GM13976 (cell line): ENCODE measurements around the gene MEF2A.
"Not testable (repeated sequence)": the region's sequence is repeated elsewhere in the genome, so short reads cannot be mapped to it uniquely, and the experiment has no call there.

ENCODE experiments used
- DNase-seq: peaks from one replicate; pipeline ENCODE4 v3.0.0; 2012; ENCODE audit warnings: low spot score
- in situ Hi-C: fragments of 300-500 bp; cut with MboI; formaldehyde crosslinking; loops from one replicate; pipeline ENCODE4 v1.12.0; 2022; ENCODE audit warnings: low sequenced_read_pairs, mixed read lengths, inconsistent platforms; ENCODE audit not compliant: unreplicated experiment
- TF ChIP-seq, protein P1 (sequence below): IDR thresholded peaks from 2 replicates; pipeline ENCODE4 v1.5.1; 2012; ENCODE audit warnings: borderline replicate concordance, mild to moderate bottlenecking; ENCODE audit not compliant: insufficient read depth; ENCODE audit errors: extremely low read depth, missing control alignments, control extremely low read depth

MEF2A gene

DNA sequence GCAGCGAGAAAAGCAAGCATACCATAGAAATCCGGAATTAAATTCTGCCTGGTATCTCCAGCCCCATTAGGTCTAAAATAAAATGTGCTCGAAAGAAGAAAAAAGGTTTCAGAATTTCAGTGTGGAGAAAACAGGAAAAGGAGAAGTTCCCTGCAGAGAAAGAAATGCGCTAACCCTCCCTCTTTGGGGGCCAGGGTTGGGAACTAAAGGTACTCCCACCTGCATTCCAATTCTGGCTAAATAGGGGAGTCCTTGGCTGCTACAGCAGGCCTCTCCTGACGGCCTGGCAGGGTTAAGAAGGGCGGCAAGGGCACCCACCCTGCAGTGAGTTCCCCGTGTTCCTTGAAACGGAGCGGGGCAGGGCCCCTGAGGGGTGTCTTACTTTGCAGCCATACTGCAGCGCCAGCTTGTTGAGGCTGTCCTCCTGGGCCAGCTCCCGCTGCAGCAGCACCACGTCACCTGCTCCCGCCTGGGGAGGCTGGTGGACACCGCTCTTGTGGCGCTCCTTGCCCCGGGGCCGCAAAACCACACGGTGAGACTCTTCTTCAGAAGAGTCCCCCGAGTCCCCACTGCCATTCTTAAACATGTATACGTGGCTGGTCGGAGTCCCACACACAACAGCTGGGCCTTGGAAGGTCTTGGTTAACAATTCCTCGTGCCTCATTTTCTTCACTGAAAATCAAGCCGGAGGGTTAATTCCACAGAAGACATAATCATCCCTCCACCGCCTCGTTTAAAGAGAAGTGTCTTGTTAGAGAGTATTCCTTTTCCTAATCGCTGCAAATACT is 165.7 kb downstream of the MEF2A start:
- TF ChIP-seq, protein P1, sequence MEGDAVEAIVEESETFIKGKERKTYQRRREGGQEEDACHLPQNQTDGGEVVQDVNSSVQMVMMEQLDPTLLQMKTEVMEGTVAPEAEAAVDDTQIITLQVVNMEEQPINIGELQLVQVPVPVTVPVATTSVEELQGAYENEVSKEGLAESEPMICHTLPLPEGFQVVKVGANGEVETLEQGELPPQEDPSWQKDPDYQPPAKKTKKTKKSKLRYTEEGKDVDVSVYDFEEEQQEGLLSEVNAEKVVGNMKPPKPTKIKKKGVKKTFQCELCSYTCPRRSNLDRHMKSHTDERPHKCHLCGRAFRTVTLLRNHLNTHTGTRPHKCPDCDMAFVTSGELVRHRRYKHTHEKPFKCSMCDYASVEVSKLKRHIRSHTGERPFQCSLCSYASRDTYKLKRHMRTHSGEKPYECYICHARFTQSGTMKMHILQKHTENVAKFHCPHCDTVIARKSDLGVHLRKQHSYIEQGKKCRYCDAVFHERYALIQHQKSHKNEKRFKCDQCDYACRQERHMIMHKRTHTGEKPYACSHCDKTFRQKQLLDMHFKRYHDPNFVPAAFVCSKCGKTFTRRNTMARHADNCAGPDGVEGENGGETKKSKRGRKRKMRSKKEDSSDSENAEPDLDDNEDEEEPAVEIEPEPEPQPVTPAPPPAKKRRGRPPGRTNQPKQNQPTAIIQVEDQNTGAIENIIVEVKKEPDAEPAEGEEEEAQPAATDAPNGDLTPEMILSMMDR: no peak
- DNase-seq: no peak
- in situ Hi-C loops: no loop called here

DNA sequence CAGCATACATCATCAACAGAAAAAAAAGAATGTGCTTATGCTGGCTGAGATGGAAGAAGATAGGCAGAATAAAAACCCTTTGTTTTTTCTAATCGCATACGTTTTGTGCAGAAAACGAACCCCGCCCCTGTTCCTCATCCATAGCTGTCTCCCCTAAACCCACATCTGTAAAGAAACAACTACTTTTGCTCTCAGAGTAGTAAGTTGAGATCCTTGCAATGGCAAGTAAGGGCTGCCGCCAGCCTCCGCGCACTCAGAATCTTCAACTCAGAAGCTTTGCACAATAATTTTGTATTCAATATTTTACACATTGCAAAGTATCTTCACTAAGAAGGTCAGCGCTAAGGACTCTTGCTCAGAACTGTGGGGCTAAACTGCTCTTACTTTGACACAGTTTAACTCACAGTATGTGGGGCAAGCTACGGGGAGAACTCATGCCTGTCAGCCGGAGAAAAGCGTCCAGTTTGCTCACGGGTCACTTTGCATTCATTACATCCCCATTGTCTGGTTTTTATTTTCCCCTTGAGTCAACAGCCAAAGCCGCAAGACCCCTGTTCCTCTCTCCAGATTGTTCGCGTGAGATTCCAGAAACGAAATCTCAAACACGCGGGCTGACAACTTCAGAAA is 166.5 kb downstream of the MEF2A start:
- in situ Hi-C loops: no loop called here
- TF ChIP-seq, protein P1: no peak
- DNase-seq: no peak

DNA sequence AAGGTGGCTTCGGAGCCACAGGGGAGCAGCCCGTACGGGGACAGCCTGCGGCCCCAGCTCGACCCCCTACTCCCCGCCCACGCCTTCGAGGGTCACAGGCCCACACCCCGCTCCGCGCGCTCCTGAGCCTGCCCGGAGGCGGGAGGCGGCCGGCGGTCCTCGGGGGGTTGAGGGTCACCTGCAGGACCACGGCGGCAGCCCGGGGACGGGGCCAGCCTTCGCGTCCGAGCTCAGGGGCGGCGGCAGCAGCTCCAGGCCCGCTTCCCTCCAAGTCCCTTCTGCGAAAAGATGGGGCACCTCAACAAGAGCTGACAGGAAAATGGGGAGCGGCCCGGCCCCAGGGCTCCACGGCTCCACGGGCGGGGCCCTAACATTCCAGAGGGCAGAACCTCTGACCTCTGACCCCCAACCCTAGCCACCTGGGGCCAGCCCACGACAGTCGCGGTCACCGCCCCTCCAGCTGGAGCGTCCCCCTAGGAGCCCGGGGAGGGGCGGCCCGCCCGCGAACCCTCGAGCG is 167.0 kb downstream of the MEF2A start:
- TF ChIP-seq, protein P1: no peak
- in situ Hi-C loops: no loop called here
- peak; percentile 47 for DNase-seq

DNA sequence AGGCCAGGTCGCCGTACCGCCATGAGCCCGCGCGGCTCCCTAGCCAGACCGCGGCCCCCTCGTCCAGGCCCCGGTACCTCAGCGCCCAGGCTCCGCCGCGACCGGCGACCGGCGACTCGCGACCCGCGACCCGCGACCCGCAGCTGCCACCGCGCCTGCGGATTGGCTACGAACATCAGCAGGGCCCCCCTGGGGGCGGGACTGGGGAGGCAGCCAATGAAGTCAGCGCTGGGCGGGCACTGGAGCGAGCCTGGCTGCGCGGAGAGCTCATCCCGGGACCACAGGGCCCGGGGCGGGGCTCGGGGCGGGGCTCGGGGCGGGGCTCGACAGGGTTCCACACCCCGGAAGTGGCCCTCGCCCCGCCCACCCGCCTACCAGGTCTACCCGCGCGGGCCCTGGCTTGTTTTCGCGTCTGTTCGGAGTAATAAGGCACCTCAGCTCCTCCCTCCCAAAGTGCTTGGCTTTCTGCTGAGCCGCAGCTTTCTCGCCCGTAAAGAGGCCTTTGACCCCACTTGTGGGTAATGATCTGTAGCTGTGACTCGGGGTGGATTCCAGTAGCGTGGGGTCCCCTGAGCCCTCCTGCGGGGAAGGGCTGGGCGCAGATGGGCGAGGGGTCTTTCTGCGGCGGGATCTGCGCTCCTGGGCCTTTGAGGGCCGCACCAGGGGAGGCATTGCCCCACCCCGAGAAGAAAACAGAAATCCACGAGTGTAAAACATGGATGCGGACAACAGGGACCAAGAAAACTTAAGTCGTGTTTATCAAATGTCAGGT is 167.7 kb downstream of the MEF2A start, which contains the start of gene LYSMD4:
TSS of gene LYSMD4 (minus strand) at position 170 of the 772 bp plus-strand sequence. CDS start 1,438 bp downstream, outside the sequence.
- in situ Hi-C loops: no loop called here
- TF ChIP-seq, protein P1: no peak
- DNase-seq: peak; percentile 99

DNA sequence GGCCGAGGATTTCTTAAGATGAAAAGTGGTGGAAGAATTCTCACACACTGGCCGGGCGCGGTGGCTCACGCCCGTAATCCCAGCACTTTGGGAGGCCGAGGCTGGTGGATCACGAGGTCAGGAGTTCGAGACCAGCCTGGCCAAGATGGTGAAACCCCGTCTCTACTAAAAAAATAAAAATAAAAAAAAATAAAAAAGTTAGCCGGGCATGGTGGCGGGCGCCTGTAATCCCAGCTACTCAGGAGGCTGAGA is 168.2 kb downstream of the MEF2A start:
- DNase-seq, in situ Hi-C loops: not testable (repeated sequence)

DNA sequence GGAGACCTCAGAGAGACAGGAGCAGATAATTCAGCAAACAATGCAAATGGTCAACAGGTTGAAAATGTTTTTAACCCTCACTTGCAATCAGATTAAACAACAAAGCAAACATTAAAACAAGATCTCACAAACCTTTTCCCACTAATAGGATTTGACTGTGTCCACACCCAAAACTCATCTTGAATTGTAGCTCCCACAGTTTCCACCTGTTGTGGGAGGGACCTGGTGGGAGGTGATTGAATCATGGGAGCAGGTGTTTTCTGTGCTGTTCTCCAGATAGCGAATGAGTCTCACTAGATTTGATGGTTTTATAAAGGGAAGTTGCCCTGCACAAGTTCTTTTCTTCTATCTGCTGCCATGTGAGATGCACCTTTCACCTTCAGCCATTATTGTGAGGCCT is 168.8 kb downstream of the MEF2A start:
- no peak for DNase-seq
- in situ Hi-C loops: no loop called here
- TF ChIP-seq, protein P1: no peak

DNA sequence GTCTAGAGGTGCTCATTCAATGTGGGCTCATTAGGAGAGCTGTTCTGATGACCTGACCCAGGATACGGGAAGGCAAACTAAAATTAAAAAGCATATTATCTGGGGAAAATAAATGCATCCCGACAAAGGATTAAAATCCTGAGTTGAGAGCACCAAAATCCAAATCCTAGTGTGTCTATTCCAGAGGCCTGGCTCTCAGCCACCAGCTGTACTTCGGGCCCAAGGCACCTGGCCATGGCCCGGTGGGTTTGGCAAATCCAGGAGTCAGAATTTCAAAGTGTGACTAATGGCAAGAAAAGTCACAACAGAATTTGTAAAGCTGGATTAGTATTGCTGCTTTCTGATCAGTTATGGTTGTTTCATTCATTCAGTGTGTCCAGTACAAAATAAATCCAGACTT is 170.1 kb downstream of the MEF2A start:
- no peak for DNase-seq
- TF ChIP-seq, protein P1: no peak
- in situ Hi-C loops: no loop called here
